H9 (cell line): Measurements from ENCODE around the gene TMC3. TPM values are rescaled to one million over a fixed set of nuclear protein-coding genes. Genes with fewer than 3 reads are reported as not detected.

ENCODE experiments used
- DNase-seq: peaks from one replicate; pipeline ENCODE4 v3.0.0-alpha.2; 2017
- H2AFZ ChIP-seq: one replicate; pipeline ENCODE4 v1.6.1; 2013; ENCODE audit warnings: mild to moderate bottlenecking, low read length, control low read depth, moderate library complexity
- H2AK5ac ChIP-seq: 2 replicates; pipeline ENCODE4 v1.6.1; 2013; ENCODE audit warnings: low read length, control low read depth, mixed read lengths; ENCODE audit not compliant: insufficient read length
- H2BK120ac ChIP-seq: one replicate; pipeline ENCODE4 v1.6.1; 2013; ENCODE audit warnings: low read depth, mild to moderate bottlenecking, low read length, control low read depth, inconsistent platforms; ENCODE audit not compliant: poor library complexity, severe bottlenecking
- H2BK12ac ChIP-seq: 2 replicates; pipeline ENCODE4 v1.6.1; 2013; ENCODE audit warnings: low read length, control low read depth, mixed read lengths, low read depth; ENCODE audit not compliant: insufficient read length
- H2BK15ac ChIP-seq: 2 replicates; pipeline ENCODE4 v1.6.1; 2013; ENCODE audit warnings: low read depth, low read length, control low read depth
- H2BK20ac ChIP-seq: one replicate; pipeline ENCODE4 v1.6.1; 2013; ENCODE audit warnings: low read depth, mild to moderate bottlenecking, low read length, control low read depth, inconsistent platforms; ENCODE audit not compliant: poor library complexity, severe bottlenecking
- H2BK5ac ChIP-seq: 2 replicates; pipeline ENCODE4 v1.6.1; 2013; ENCODE audit warnings: low read length, control low read depth, mixed read lengths; ENCODE audit not compliant: insufficient read length
- H3K14ac ChIP-seq: 2 replicates; pipeline ENCODE4 v1.6.1; 2013; ENCODE audit warnings: low read length, control low read depth; ENCODE audit not compliant: insufficient read depth
- H3K18ac ChIP-seq: 2 replicates; pipeline ENCODE4 v1.6.1; 2013; ENCODE audit warnings: low read depth, mild to moderate bottlenecking, mixed read lengths, low read length, control low read depth; ENCODE audit not compliant: insufficient read length
- H3K23ac ChIP-seq: 2 replicates; pipeline ENCODE4 v1.6.1; 2013; ENCODE audit warnings: low read length, control low read depth, mixed read lengths, low read depth; ENCODE audit not compliant: insufficient read length
- H3K23me2 ChIP-seq: 2 replicates; pipeline ENCODE4 v1.6.1; 2013; ENCODE audit warnings: low read depth, mild to moderate bottlenecking, mixed read lengths, low read length, control low read depth; ENCODE audit not compliant: insufficient read length, poor library complexity, severe bottlenecking
- H3K27ac ChIP-seq: 2 replicates; pipeline ENCODE4 v1.5.1; 2013; ENCODE audit warnings: low read length, control low read depth, mixed read lengths, low read depth; ENCODE audit not compliant: insufficient read length
- H3K27me3 ChIP-seq: 2 replicates; pipeline ENCODE4 v1.6.1; 2013; ENCODE audit warnings: low read length, control low read depth, inconsistent platforms; ENCODE audit not compliant: insufficient read depth
- H3K4ac ChIP-seq: 2 replicates; pipeline ENCODE4 v1.6.1; 2013; ENCODE audit warnings: low read depth, mild to moderate bottlenecking, control low read depth, inconsistent platforms, low read length, moderate library complexity
- H3K4me1 ChIP-seq: 2 replicates; pipeline ENCODE4 v1.6.1; 2013; ENCODE audit warnings: low read length, control low read depth, inconsistent platforms; ENCODE audit not compliant: insufficient read depth
- H3K4me2 ChIP-seq: 2 replicates; pipeline ENCODE4 v1.6.1; 2013; ENCODE audit warnings: low read length, control low read depth, mixed read lengths; ENCODE audit not compliant: insufficient read length, insufficient read depth
- H3K56ac ChIP-seq: 2 replicates; pipeline ENCODE4 v1.6.1; 2013; ENCODE audit warnings: low read depth, mild to moderate bottlenecking, mixed read lengths, low read length, control low read depth; ENCODE audit not compliant: insufficient read length
- H3K79me1 ChIP-seq: 2 replicates; pipeline ENCODE4 v1.6.1; 2013; ENCODE audit warnings: low read depth, mild to moderate bottlenecking, moderate library complexity, low read length, control low read depth, inconsistent platforms; ENCODE audit not compliant: insufficient read depth, poor library complexity, severe bottlenecking
- H3K79me2 ChIP-seq: 2 replicates; pipeline ENCODE4 v1.6.1; 2013; ENCODE audit warnings: low read length, control low read depth, inconsistent platforms; ENCODE audit not compliant: insufficient read depth
- H3K9ac ChIP-seq: 2 replicates; pipeline ENCODE4 v1.6.1; 2013; ENCODE audit warnings: low read length, control low read depth, mixed read lengths; ENCODE audit not compliant: insufficient read length; ENCODE audit errors: extremely low read depth
- H3K9me3 ChIP-seq: one replicate; pipeline ENCODE4 v1.6.1; 2013; ENCODE audit warnings: low read depth, low read length, inconsistent platforms; ENCODE audit not compliant: control insufficient read depth
- H3T11ph ChIP-seq: one replicate; pipeline ENCODE4 v1.6.1; 2013; ENCODE audit warnings: mild to moderate bottlenecking, low read length, control low read depth, inconsistent platforms
- H4K20me1 ChIP-seq: one replicate; pipeline ENCODE4 v1.6.1; 2013; ENCODE audit not compliant: control insufficient read depth, insufficient read length, insufficient read depth
- H4K5ac ChIP-seq: 2 replicates; pipeline ENCODE4 v1.6.1; 2013; ENCODE audit warnings: low read depth, mild to moderate bottlenecking, mixed read lengths, low read length, control low read depth; ENCODE audit not compliant: insufficient read length
- H4K8ac ChIP-seq: replicated peaks from 2 replicates; pipeline ENCODE4 v1.6.1; 2013; ENCODE audit warnings: low read length, control low read depth, mixed read lengths, low read depth; ENCODE audit not compliant: insufficient read length
- H4K91ac ChIP-seq: 2 replicates; pipeline ENCODE4 v1.6.1; 2013; ENCODE audit warnings: low read depth, mild to moderate bottlenecking, moderate library complexity, mixed read lengths, low read length, control low read depth; ENCODE audit not compliant: insufficient read length
- H3K27ac Mint-ChIP-seq, 3 experiments: 2 replicates in 2 of 3; 3 replicates in 1 of 3; pipeline ENCODE4 v1.8.0; 2020 to 2021; ENCODE audit warnings: mixed read lengths in 3 of 3, mild to moderate bottlenecking in 1 of 3, moderate library complexity in 1 of 3
- H3K27me3 Mint-ChIP-seq: 2 replicates; pipeline ENCODE4 v1.8.0; 2021; ENCODE audit warnings: low read depth, mild to moderate bottlenecking, moderate library complexity, mixed read lengths
- H3K36me3 Mint-ChIP-seq, 3 experiments: 2 replicates in 2 of 3; 3 replicates in 1 of 3; pipeline ENCODE4 v1.8.0; 2020 to 2021; ENCODE audit warnings: low read depth in 3 of 3, mixed read lengths in 3 of 3; ENCODE audit not compliant: insufficient read depth in 1 of 3
- H3K4me1 Mint-ChIP-seq, 2 experiments: 2 replicates each; pipeline ENCODE4 v1.8.0; 2020; ENCODE audit warnings: mixed read lengths in 2 of 2
- H3K4me3 Mint-ChIP-seq, 2 experiments: 2 replicates in 1 of 2; 3 replicates in 1 of 2; pipeline ENCODE4 v1.8.0; 2020 to 2021; ENCODE audit warnings: mild to moderate bottlenecking in 2 of 2, mixed read lengths in 2 of 2, moderate library complexity in 1 of 2
- H3K9me3 Mint-ChIP-seq, 2 experiments: 2 replicates in 1 of 2; 3 replicates in 1 of 2; pipeline ENCODE4 v1.8.0; 2020; ENCODE audit warnings: mild to moderate bottlenecking in 2 of 2, mixed read lengths in 2 of 2, moderate library complexity in 1 of 2
- CTCF ChIP-seq: fragments of 200-600 bp; sonication (generic); conservative IDR thresholded peaks from 3 replicates; pipeline ENCODE4 v1.8.0; 2021; ENCODE audit warnings: antibody characterized with exemption, mild to moderate bottlenecking
- WGBS: extraction: QIAGEN DNeasy Blood & Tissue Kit; methylation state at CpG from one replicate; pipeline ENCODE4 v1.1.7; 2013; ENCODE audit warnings: missing lambda C conversion rate, low lambda C conversion rate, mixed read lengths; ENCODE audit not compliant: insufficient read length; ENCODE audit errors: extremely low coverage; 5-methylcytosine and 5-hydroxymethylcytosine counted together
- total RNA-seq: library from RNA; stranded (reverse); gene quantifications from 2 replicates; pipeline ENCODE4 v1.2.1, GENCODE V29; 2021

Gene TMC3
- total RNA-seq, 1 experiment from 2014 or later, result not detected

- no peak for TF ChIP-seq CTCF
- no peak overlapping the region for H2BK15ac ChIP-seq
- H2BK120ac ChIP-seq, result no peak overlapping the region
- peaks cover 17% of the 10 kb centered on the region for H3K27me3 Mint-ChIP-seq
- H3K9ac ChIP-seq, result no peak overlapping the region
- H2AFZ ChIP-seq, result no peak overlapping the region
- no peak overlapping the region for H3K4me3 Mint-ChIP-seq
- peaks cover 9% of the 10 kb centered on the region; the same call in 1 of the 2 replicates for H3K4me1 ChIP-seq
- no peaks in the 10 kb centered on the region for H3K36me3 Mint-ChIP-seq
- H3K27me3 ChIP-seq, result no peaks in the 10 kb centered on the region
- H3K9me3 ChIP-seq, result no peaks in the 10 kb centered on the region
- no peak overlapping the region for H2BK5ac ChIP-seq
- H3K4ac ChIP-seq, result no peak overlapping the region
- H3K56ac ChIP-seq, result no peak overlapping the region
- H3K27ac ChIP-seq, result no peak overlapping the region
- H3K23me2 ChIP-seq, result no peaks in the 10 kb centered on the region
- H3K18ac ChIP-seq, result no peak overlapping the region
- no peaks in the 10 kb centered on the region for H4K20me1 ChIP-seq
- no peak overlapping the region for H3K4me2 ChIP-seq
- no peak overlapping the region for H2BK20ac ChIP-seq
- no peak overlapping the region for H2BK12ac ChIP-seq
- no CpG with 5 or more reads among the region's 4 CpGs for WGBS
- no peak overlapping the region for H2AK5ac ChIP-seq
- H3K79me2 ChIP-seq, result no peaks in the 10 kb centered on the region
- no peak overlapping the region for H3K23ac ChIP-seq
- no peak overlapping the region for H3K14ac ChIP-seq
- no peaks in the 10 kb centered on the region for H3K9me3 Mint-ChIP-seq
- no peak overlapping the region for H4K8ac ChIP-seq
- no peak overlapping the region for H3K27ac Mint-ChIP-seq
- H3K4me1 Mint-ChIP-seq, result peaks cover 21 to 30% of the 10 kb centered on the region in 2 experiments
- no peak overlapping the region for H4K5ac ChIP-seq
- DNase-seq, result no peak
- no peak overlapping the region for H4K91ac ChIP-seq
- no peak overlapping the region for H3T11ph ChIP-seq
- no peaks in the 10 kb centered on the region for H3K79me1 ChIP-seq
Measured at GRCh38 chr15:81297603-81298575, 76.1 kb downstream of the TMC3 start.
